Lower leg skin (tissue), 3 donors: ENCODE results near the gene MBD6.
A peak's percentile ranks its signal among the peaks of the same experiment; 100 is the strongest.

Source experiments
- CTCF ChIP-seq, 3 donors: fragments of 450-650 bp; IDR thresholded peaks; one replicate each; pipeline ENCODE4 v1.5.1; 2016; ENCODE audit warnings: antibody characterized with exemption in 3 of 3, mild to moderate bottlenecking in 3 of 3, moderate library complexity in 2 of 3
- POLR2A ChIP-seq, 2 donors: fragments of 450-650 bp; IDR thresholded peaks; one replicate each; pipeline ENCODE4 v1.6.1; 2016 to 2017; ENCODE audit warnings: antibody characterized with exemption in 2 of 2, mild to moderate bottlenecking in 1 of 2, moderate library complexity in 1 of 2

GRCh38 chr12:57520053-57520818 lies 2.4 kb upstream of the MBD6 start, which contains the start of gene DDIT3:
- TF ChIP-seq POLR2A (IDR thresholded peaks at IDR 0.05) (peak in 1 of 2 donors; percentile 99), CTCF (IDR thresholded peaks at IDR 0.05) (no peak)
